PC-3 (cell line): ENCODE results near the gene MME. TPM values are rescaled to one million over a fixed set of nuclear protein-coding genes. Genes with fewer than 3 reads are reported as not detected.
A peak's percentile ranks its signal among the peaks of the same experiment; 100 is the strongest.

Experiments
- ATAC-seq: fragments of 200-7000 bp; cut with Tn5 transposase; 2 replicates; pipeline ENCODE4 v1.9.1; 2020; ENCODE audit warnings: mild to moderate bottlenecking, moderate library complexity
- BruUV-seq: library from RNA; stranded (reverse); fragments of 400-500 nt; replicated peaks from 2 replicates; lab custom pipeline; 2021; lab: Mats Ljungman, UMichigan
- CTCF ChIA-PET: fragments of 300-600 bp; sonication (Branson Sonifier 250); formaldehyde crosslinking; loops from one replicate; lab custom pipeline; 2022; ENCODE audit warnings: antibody characterized with exemption; lab: Charles Lee
- POLR2A ChIA-PET: fragments of 300-600 bp; sonication (Branson Sonifier 250); formaldehyde crosslinking; loops from one replicate; lab custom pipeline; 2022; ENCODE audit warnings: antibody characterized with exemption; ENCODE audit not compliant: unreplicated experiment; lab: Charles Lee
- DNase-seq: peaks from one replicate; pipeline ENCODE4 v3.0.0-alpha.2; 2015
- H2AFZ ChIP-seq: fragments of 300-600 bp; sonication (generic); 2 replicates; pipeline ENCODE4 v1.6.0; 2016; ENCODE audit warnings: antibody characterized with exemption, low read length
- H3F3A ChIP-seq: fragments of 300-600 bp; sonication (generic); one replicate; pipeline ENCODE4 v1.6.0; 2017; ENCODE audit warnings: antibody characterized with exemption, low read length, control low read depth, mild to moderate bottlenecking; ENCODE audit not compliant: unreplicated experiment
- H3K27ac ChIP-seq: fragments of 300-600 bp; sonication (generic); 2 replicates; pipeline ENCODE4 v1.5.1; 2016; ENCODE audit warnings: mild to moderate bottlenecking, low read length
- H3K27me3 ChIP-seq: fragments of 300-600 bp; sonication (generic); 2 replicates; pipeline ENCODE4 v1.6.1; 2016; ENCODE audit warnings: low read length, mixed read lengths
- H3K36me3 ChIP-seq: fragments of 300-600 bp; sonication (generic); 2 replicates; pipeline ENCODE4 v1.6.1; 2016; ENCODE audit warnings: low read depth, mixed run types, low read length, mixed read lengths
- H3K4me1 ChIP-seq: fragments of 300-600 bp; sonication (generic); 2 replicates; pipeline ENCODE4 v1.5.1; 2016; ENCODE audit warnings: low read length; ENCODE audit not compliant: insufficient read depth
- H3K4me2 ChIP-seq: fragments of 300-600 bp; sonication (generic); 2 replicates; pipeline ENCODE4 v1.6.0; 2016; ENCODE audit warnings: low read length
- H3K4me3 ChIP-seq: fragments of 300-600 bp; sonication (generic); 2 replicates; pipeline ENCODE4 v1.5.1; 2016; ENCODE audit warnings: mild to moderate bottlenecking, low read length, mixed read lengths
- H3K79me2 ChIP-seq: fragments of 300-600 bp; sonication (generic); 2 replicates; pipeline ENCODE4 v1.6.1; 2017; ENCODE audit warnings: low read length, mixed read lengths
- H3K9ac ChIP-seq: fragments of 300-600 bp; sonication (generic); 2 replicates; pipeline ENCODE4 v1.6.0; 2016; ENCODE audit warnings: mild to moderate bottlenecking, low read length
- H3K9me2 ChIP-seq: fragments of 300-600 bp; sonication (generic); replicated peaks from 2 replicates; pipeline ENCODE4 v1.6.1; 2016; ENCODE audit warnings: mixed run types, low read length, mixed read lengths
- H3K9me3 ChIP-seq: fragments of 300-600 bp; sonication (generic); 2 replicates; pipeline ENCODE4 v1.6.1; 2016; ENCODE audit warnings: low read length, mixed read lengths
- H4K20me1 ChIP-seq: fragments of 300-600 bp; sonication (generic); 2 replicates; pipeline ENCODE4 v1.6.1; 2016; ENCODE audit warnings: low read length, mixed read lengths
- EZH2 ChIP-seq: fragments of 300-600 bp; sonication (generic); IDR thresholded peaks from one replicate; pipeline ENCODE4 v1.6.1; 2017; ENCODE audit warnings: antibody characterized with exemption, mild to moderate bottlenecking, low read length; ENCODE audit not compliant: unreplicated experiment
- EZH2phosphoT487 ChIP-seq: fragments of 300-600 bp; sonication (generic); IDR thresholded peaks from 2 replicates; pipeline ENCODE4 v1.6.1; 2018; ENCODE audit warnings: mild to moderate bottlenecking, antibody characterized with exemption, low read length, borderline replicate concordance
- intact Hi-C: fragments of 100-400 bp; cut with micrococcal nuclease; formaldehyde crosslinking; loops from 2 replicates; pipeline ENCODE4 v1.9.0; 2023
- total RNA-seq: library from RNA; depleted of rRNA; stranded (reverse); fragments of >200 nt; gene quantifications from 2 replicates; pipeline ENCODE4 v1.2.3, GENCODE V29; 2014
- TF ChIP-seq, protein P1 (sequence below): fragments of 300-600 bp; sonication (generic); conservative IDR thresholded peaks from 2 replicates; pipeline ENCODE4 v1.5.1; 2017; ENCODE audit warnings: antibody characterized with exemption, low read depth, mild to moderate bottlenecking, low read length

MME gene
- total RNA-seq, 1 experiment from 2014 or later = 1.2 TPM

DNA sequence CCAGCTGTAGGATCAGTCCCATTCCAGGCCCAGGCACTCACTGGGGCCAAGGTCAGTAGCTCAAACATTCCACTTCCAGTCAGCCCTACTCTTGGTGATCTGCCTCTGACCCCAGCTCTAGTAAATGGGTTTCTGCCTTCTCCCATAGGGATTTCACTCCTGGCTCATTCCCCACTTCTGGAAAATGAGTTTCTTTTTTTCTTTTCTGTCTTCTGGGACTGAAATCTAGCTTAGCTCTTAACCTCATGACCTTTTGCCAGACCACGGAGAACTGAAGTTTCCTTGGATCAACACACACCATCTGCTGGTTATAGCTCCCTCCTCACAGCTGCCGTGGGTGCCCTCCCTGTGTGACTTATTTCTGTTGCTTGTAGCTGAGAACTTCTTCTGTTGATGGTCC, 21.3 kb downstream of the MME start:
- TF ChIP-seq EZH2 = no peak
- TF ChIP-seq, protein P1, sequence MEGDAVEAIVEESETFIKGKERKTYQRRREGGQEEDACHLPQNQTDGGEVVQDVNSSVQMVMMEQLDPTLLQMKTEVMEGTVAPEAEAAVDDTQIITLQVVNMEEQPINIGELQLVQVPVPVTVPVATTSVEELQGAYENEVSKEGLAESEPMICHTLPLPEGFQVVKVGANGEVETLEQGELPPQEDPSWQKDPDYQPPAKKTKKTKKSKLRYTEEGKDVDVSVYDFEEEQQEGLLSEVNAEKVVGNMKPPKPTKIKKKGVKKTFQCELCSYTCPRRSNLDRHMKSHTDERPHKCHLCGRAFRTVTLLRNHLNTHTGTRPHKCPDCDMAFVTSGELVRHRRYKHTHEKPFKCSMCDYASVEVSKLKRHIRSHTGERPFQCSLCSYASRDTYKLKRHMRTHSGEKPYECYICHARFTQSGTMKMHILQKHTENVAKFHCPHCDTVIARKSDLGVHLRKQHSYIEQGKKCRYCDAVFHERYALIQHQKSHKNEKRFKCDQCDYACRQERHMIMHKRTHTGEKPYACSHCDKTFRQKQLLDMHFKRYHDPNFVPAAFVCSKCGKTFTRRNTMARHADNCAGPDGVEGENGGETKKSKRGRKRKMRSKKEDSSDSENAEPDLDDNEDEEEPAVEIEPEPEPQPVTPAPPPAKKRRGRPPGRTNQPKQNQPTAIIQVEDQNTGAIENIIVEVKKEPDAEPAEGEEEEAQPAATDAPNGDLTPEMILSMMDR = no peak
- no peak for TF ChIP-seq EZH2phosphoT487
- BruUV-seq = no TSS peak
- POLR2A ChIA-PET = no interaction called here
- no peaks in the 10 kb centered on the region for H3K36me3 ChIP-seq
- no peaks in the 10 kb centered on the region for H3K9me2 ChIP-seq
- H3K4me1 ChIP-seq = no peaks in the 10 kb centered on the region
- no peak overlapping the region for H3K4me3 ChIP-seq
- no peaks in the 10 kb centered on the region for H3K27me3 ChIP-seq
- ATAC-seq (no peak), DNase-seq (no peak)
- CTCF ChIA-PET = interaction anchor here (0.6 kb wide), 1 partner anchor 73 kb away, joined by 3 read pairs; no protein-coding TSS in a partner anchor
- no peak overlapping the region for H3K4me2 ChIP-seq
- no peaks in the 10 kb centered on the region for H3K79me2 ChIP-seq
- no peak overlapping the region for H3K9ac ChIP-seq
- no peak overlapping the region for H3K27ac ChIP-seq
- H3F3A ChIP-seq = no peaks in the 10 kb centered on the region
- H4K20me1 ChIP-seq = no peaks in the 10 kb centered on the region
- H3K9me3 ChIP-seq = no peaks in the 10 kb centered on the region
- intact Hi-C loops = no loop called here
- no peak overlapping the region for H2AFZ ChIP-seq

DNA sequence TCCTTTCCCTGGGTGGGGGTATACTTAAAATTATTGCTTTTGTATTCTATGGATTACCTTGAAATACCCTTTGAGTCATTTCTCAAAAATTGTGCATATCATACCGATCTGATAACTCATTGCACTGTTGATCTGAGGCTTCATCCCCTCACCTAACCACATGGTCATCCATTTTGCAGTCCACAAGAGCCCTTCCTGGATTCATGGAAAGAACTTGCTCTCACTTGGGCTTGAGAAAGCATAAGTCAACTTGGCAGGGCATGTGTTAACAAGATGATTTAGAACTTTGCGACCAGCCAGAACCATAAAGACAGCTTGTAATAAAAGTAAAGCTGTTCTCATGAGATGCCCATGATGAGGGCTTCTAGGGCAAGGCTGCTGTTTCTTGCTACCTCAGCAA, 22.2 kb downstream of the MME start:
- ChIA-PET CTCF (interaction anchor here (0.6 kb wide), 1 partner anchor 126 kb away, joined by 3 read pairs; no protein-coding TSS in a partner anchor), POLR2A (no interaction called here)
- TF ChIP-seq, protein P1 = no peak
- TF ChIP-seq EZH2phosphoT487 (no peak), EZH2 (no peak)
- Histone ChIP-seq H2AFZ (no peak overlapping the region), H3K4me1 (no peaks in the 10 kb centered on the region), H3K4me3 (no peak overlapping the region), H3K27me3 (no peaks in the 10 kb centered on the region), H3K4me2 (no peak overlapping the region), H3K9me3 (no peaks in the 10 kb centered on the region), H3K9me2 (no peaks in the 10 kb centered on the region), H3K79me2 (no peaks in the 10 kb centered on the region), H3K36me3 (no peaks in the 10 kb centered on the region), H3F3A (no peaks in the 10 kb centered on the region), H3K27ac (no peak overlapping the region), H4K20me1 (no peaks in the 10 kb centered on the region), H3K9ac (no peak overlapping the region)
- intact Hi-C loops = no loop called here
- no TSS peak for BruUV-seq
- DNase-seq = peak; percentile 37
- no peak for ATAC-seq

DNA sequence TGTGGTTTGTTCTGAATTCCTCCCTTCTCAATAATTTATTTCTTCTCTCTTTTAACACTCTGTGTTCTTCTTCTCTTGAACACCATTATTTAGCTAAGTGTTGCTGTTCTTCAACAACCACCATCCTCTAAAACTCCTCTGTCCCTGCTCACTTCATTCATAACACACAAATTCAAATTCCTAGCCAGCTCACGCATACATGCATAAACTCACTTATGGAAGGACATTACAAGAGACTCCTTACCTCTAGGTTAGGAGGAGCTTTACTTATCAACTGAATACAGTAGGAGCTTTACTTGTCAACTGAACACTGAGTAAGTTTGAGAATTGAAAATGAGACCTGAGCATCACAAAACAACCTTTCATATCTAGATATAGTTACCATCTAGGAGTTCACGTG, 23.6 kb downstream of the MME start:
- no peaks in the 10 kb centered on the region for H3K4me1 ChIP-seq
- no peak overlapping the region for H3K4me3 ChIP-seq
- intact Hi-C loops = no loop called here
- ATAC-seq = no peak
- H3K9ac ChIP-seq = no peak overlapping the region
- no peaks in the 10 kb centered on the region for H4K20me1 ChIP-seq
- no peaks in the 10 kb centered on the region for H3K27me3 ChIP-seq
- H3K79me2 ChIP-seq = no peaks in the 10 kb centered on the region
- no peak overlapping the region for H3K4me2 ChIP-seq
- H2AFZ ChIP-seq = no peak overlapping the region
- H3F3A ChIP-seq = no peaks in the 10 kb centered on the region
- DNase-seq = no peak
- H3K9me2 ChIP-seq = no peaks in the 10 kb centered on the region
- no peaks in the 10 kb centered on the region for H3K9me3 ChIP-seq
- no peak overlapping the region for H3K27ac ChIP-seq
- TF ChIP-seq, protein P1 = no peak
- no peak for TF ChIP-seq EZH2
- no peak for TF ChIP-seq EZH2phosphoT487
- H3K36me3 ChIP-seq = no peaks in the 10 kb centered on the region
- ChIA-PET CTCF (no interaction called here), POLR2A (interaction anchor here (0.6 kb wide), 1 partner anchor 214 kb away, joined by 3 read pairs; no protein-coding TSS in a partner anchor)
- BruUV-seq = no TSS peak
